OCI-LY7 (cell line): ENCODE data around the gene CRBN. TPM values are rescaled to one million over a fixed set of nuclear protein-coding genes. Genes with fewer than 3 reads are reported as not detected.

Source experiments
- Bru-seq: library from RNA; stranded (reverse); fragments of 400-500 nt; gene quantifications from one replicate; lab custom pipeline; 2021; lab: Mats Ljungman, UMichigan
- BruChase-seq, 2 experiments: library from RNA; stranded (reverse); fragments of 400-500 nt; gene quantifications; one replicate each; lab custom pipeline; 2021; lab: Mats Ljungman, UMichigan
- BruUV-seq: library from RNA; stranded (reverse); fragments of 400-500 nt; replicated peaks from 2 replicates; lab custom pipeline; 2021; lab: Mats Ljungman, UMichigan
- CTCF ChIA-PET: fragments of 300-600 bp; sonication (Branson Sonifier 250); formaldehyde crosslinking; loops from one replicate; lab custom pipeline; 2022; ENCODE audit warnings: antibody characterized with exemption; ENCODE audit not compliant: unreplicated experiment; lab: Charles Lee
- POLR2A ChIA-PET: fragments of 300-600 bp; sonication (Branson Sonifier 250); formaldehyde crosslinking; loops from one replicate; lab custom pipeline; 2022; ENCODE audit warnings: antibody characterized with exemption; lab: Charles Lee
- DNase-seq: peaks from one replicate; pipeline ENCODE4 v3.0.0-alpha.2; 2015; ENCODE audit warnings: low spot score
- H2AFZ ChIP-seq: fragments of 200-600 bp; sonication (generic), shearing (Covaris generic); 2 replicates; pipeline ENCODE4 v1.6.1; 2014; ENCODE audit warnings: mild to moderate bottlenecking, antibody characterized with exemption, low read length, moderate library complexity
- H3K27ac ChIP-seq: fragments of 200-600 bp; sonication (generic); 2 replicates; pipeline ENCODE4 v1.5.1; 2014; ENCODE audit warnings: mixed run types, low read depth, mild to moderate bottlenecking, moderate library complexity, low read length, inconsistent platforms; ENCODE audit not compliant: poor library complexity, severe bottlenecking
- H3K36me3 ChIP-seq: fragments of 200-600 bp; sonication (generic); 2 replicates; pipeline ENCODE4 v1.6.1; 2014; ENCODE audit warnings: mild to moderate bottlenecking, antibody characterized with exemption, low read length, moderate library complexity, mixed read lengths; ENCODE audit not compliant: insufficient read depth
- H3K4me1 ChIP-seq: fragments of 200-600 bp; sonication (generic); 2 replicates; pipeline ENCODE4 v1.5.1; 2014; ENCODE audit warnings: mild to moderate bottlenecking, low read length; ENCODE audit not compliant: insufficient read depth, poor library complexity, severe bottlenecking
- H3K4me2 ChIP-seq: fragments of 200-600 bp; sonication (generic); 2 replicates; pipeline ENCODE4 v1.6.1; 2014; ENCODE audit warnings: mild to moderate bottlenecking, low read length
- H3K4me3 ChIP-seq: fragments of 200-600 bp; sonication (generic); 2 replicates; pipeline ENCODE4 v1.5.1; 2014; ENCODE audit warnings: mild to moderate bottlenecking, low read depth, low read length; ENCODE audit not compliant: poor library complexity, severe bottlenecking
- H3K79me2 ChIP-seq: fragments of 200-600 bp; sonication (generic); 2 replicates; pipeline ENCODE4 v1.6.1; 2016; ENCODE audit warnings: low read depth, mild to moderate bottlenecking, low read length, moderate library complexity, mixed read lengths; ENCODE audit not compliant: insufficient read depth
- H3K9me2 ChIP-seq: fragments of 200-600 bp; sonication (generic); 2 replicates; pipeline ENCODE4 v1.6.1; 2016; ENCODE audit warnings: mild to moderate bottlenecking, low read length, mixed read lengths; ENCODE audit not compliant: insufficient read depth
- H3K9me3 ChIP-seq: fragments of 200-600 bp; sonication (generic); 2 replicates; pipeline ENCODE4 v1.6.1; 2014; ENCODE audit warnings: mild to moderate bottlenecking, mixed run types, low read length, mixed read lengths
- H4K20me1 ChIP-seq: fragments of 200-600 bp; sonication (generic); 2 replicates; pipeline ENCODE4 v1.6.1; 2014; ENCODE audit warnings: mild to moderate bottlenecking, antibody characterized with exemption, low read length, moderate library complexity, mixed read lengths; ENCODE audit not compliant: insufficient read depth
- EZH2phosphoT487 ChIP-seq: fragments of 200-600 bp; sonication (generic); IDR thresholded peaks from 2 replicates; pipeline ENCODE4 v1.6.1; 2018; ENCODE audit warnings: low read depth, borderline replicate concordance, mild to moderate bottlenecking, mixed run types, antibody characterized with exemption, low read length, moderate library complexity, mixed read lengths
- intact Hi-C: fragments of 100-400 bp; cut with micrococcal nuclease; formaldehyde crosslinking; loops from one replicate; pipeline ENCODE4 v1.10.0; 2022; ENCODE audit not compliant: unreplicated experiment
- long read RNA-seq: library from polyadenylated mRNA; stranded (forward); transcript quantifications from one replicate; pipeline ENCODE4 v2.0.0, GENCODE V29; 2022
- total RNA-seq, 2 experiments: library from RNA; depleted of rRNA in 1 of 2; stranded (reverse); fragments of >200 nt in 1 of 2; shearing (Covaris generic) in 1 of 2; gene quantifications; 2 replicates each; pipeline ENCODE4 v1.2.3, GENCODE V29; 2014 to 2022
- TF ChIP-seq, protein P1 (sequence below): fragments of 200-600 bp; sonication (generic); conservative IDR thresholded peaks from 2 replicates; pipeline ENCODE4 v1.5.1; 2014; ENCODE audit warnings: mild to moderate bottlenecking, antibody characterized with exemption, low read length, moderate library complexity, mixed read lengths

CRBN gene
- 21.5 and 23.5 TPM in 2 replicates for total RNA-seq (2014; rRNA removed; shearing (Covaris generic))
- total RNA-seq (2022): 32.5 and 33.2 TPM in 2 replicates
- Bru-seq, nascent RNA: percentile 82 among the genes with signal in this experiment
- percentile 58 among the genes with signal in this experiment for BruChase-seq, experiment 1, labeled RNA remaining after a 6-hour chase
- percentile 71 among the genes with signal in this experiment for BruChase-seq, experiment 2, labeled RNA remaining after a 2-hour chase
- long read RNA-seq, transcript CRBN-201 (11 exons, 2,206 nt): major isoform, 39 of 70 reads
- long read RNA-seq, partial matches to known transcripts: 3 of 70 reads
- long read RNA-seq, other reads (novel, unspliced or antisense): 21 of 70 reads

DNA sequence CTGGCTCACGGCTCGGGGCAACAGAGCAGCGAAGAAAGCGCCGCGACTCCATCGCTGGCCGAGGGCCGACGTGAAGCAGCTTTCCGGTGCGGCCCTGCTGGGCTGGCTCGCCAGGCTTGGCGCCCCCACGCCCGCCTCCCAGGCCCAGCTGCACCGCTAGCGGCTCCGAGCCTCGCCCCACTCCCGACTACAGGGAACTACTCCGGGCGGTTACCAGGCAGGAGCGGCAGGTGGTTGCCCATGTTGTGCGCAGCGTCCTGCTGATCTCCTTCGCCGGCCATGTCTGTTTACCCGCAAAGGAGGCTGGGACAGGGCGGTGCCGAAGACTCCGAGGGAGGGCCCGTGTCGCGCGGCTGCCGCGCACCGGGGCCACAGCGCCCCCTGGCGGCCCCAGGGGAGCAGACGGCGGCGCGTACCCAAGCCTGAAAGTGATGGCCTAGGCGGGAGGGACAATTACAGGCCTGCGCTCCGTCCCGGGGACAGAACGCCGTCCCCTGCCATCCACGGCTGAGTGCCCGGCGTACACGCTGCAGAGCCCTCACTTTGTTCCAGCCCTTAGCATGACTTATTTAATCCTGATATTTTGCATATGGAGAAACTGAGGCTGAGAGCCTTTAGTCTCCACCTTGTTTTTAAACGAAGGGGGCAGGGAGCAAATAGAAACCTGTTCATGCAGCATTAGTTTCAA is at the start of gene CRBN:
Gene CRBN (minus strand): TSS at position 285 of the 688 bp plus-strand sequence. CDS start 4 bp downstream, at position 281.
- Histone ChIP-seq H3K79me2 (peaks cover 31% of the 10 kb centered on the region), H4K20me1 (peaks cover 9% of the 10 kb centered on the region; the same call in 1 of the 2 replicates), H3K4me3 (peak within 1 kb of the TSS; percentile 89), H3K9me2 (no peaks in the 10 kb centered on the region), H2AFZ (peak within 1 kb of the TSS; percentile 98), H3K4me1 (peaks cover 19% of the 10 kb centered on the region), H3K9me3 (no peaks in the 10 kb centered on the region), H3K4me2 (peak within 1 kb of the TSS; percentile 83), H3K36me3 (peaks cover 4% of the 10 kb centered on the region; the same call in 1 of the 2 replicates), H3K27ac (no peak within 1 kb of the TSS)
- POLR2A ChIA-PET: interaction anchor here (0.6 kb wide), 2 partner anchors 34 to 79 kb away, joined by 3 to 5 read pairs; no protein-coding TSS in a partner anchor
- TF ChIP-seq, protein P1, sequence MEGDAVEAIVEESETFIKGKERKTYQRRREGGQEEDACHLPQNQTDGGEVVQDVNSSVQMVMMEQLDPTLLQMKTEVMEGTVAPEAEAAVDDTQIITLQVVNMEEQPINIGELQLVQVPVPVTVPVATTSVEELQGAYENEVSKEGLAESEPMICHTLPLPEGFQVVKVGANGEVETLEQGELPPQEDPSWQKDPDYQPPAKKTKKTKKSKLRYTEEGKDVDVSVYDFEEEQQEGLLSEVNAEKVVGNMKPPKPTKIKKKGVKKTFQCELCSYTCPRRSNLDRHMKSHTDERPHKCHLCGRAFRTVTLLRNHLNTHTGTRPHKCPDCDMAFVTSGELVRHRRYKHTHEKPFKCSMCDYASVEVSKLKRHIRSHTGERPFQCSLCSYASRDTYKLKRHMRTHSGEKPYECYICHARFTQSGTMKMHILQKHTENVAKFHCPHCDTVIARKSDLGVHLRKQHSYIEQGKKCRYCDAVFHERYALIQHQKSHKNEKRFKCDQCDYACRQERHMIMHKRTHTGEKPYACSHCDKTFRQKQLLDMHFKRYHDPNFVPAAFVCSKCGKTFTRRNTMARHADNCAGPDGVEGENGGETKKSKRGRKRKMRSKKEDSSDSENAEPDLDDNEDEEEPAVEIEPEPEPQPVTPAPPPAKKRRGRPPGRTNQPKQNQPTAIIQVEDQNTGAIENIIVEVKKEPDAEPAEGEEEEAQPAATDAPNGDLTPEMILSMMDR: peak; percentile 90
- no peak for TF ChIP-seq EZH2phosphoT487
- CTCF ChIA-PET: no interaction called here
- intact Hi-C loops: loop anchor here (5.0 kb wide), 1 partner anchor 92 kb away; no protein-coding TSS in a partner anchor
- peak; percentile 88 for DNase-seq
- BruUV-seq: no TSS peak

DNA sequence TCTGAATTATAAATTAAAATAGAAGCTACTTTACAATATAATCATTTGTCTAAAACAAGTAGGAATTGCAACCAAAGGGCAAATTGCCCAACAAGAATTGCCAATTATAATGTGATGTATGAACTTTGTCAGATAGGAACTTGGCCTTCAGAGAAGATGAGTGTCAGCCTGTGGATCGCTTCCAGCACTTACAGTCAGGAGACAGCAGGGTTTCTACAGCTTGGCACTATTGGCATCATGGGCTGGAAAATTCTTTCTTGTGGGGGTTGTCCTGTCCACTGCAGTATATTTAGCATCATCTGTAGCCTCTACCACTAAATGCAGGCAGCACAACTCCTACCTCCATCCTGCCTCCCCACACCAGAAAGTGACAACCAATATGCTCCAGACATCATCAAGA is 48.1 kb upstream of the CRBN start:
- no peaks in the 10 kb centered on the region for H4K20me1 ChIP-seq
- CTCF ChIA-PET: no interaction called here
- POLR2A ChIA-PET: no interaction called here
- H3K4me3 ChIP-seq: no peak overlapping the region
- no TSS peak for BruUV-seq
- TF ChIP-seq EZH2phosphoT487: no peak
- TF ChIP-seq, protein P1: no peak
- H2AFZ ChIP-seq: no peak overlapping the region
- H3K9me2 ChIP-seq: no peaks in the 10 kb centered on the region
- H3K4me1 ChIP-seq: no peaks in the 10 kb centered on the region
- no peaks in the 10 kb centered on the region for H3K9me3 ChIP-seq
- intact Hi-C loops: no loop called here
- DNase-seq: no peak
- no peak overlapping the region for H3K4me2 ChIP-seq
- H3K36me3 ChIP-seq: no peaks in the 10 kb centered on the region
- H3K79me2 ChIP-seq: no peaks in the 10 kb centered on the region
- no peak overlapping the region for H3K27ac ChIP-seq
